Naive thymus-derived CD8-positive, alpha-beta T cell (primary cell): ENCODE measurements around the gene RCOR1. TPM values are rescaled to one million over a fixed set of nuclear protein-coding genes. Genes with fewer than 3 reads are reported as not detected.

Source experiments
- ATAC-seq, 2 donors: fragments of 150-1000 bp; cut with Tn5 transposase in 1 of 2; sonication (Bioruptor Pico), chemical (Tn5 transposase) in 1 of 2; 1 replicate in 1 of 2; 2 replicates in 1 of 2; pipeline ENCODE4 v1.10.0; 2021; ENCODE audit warnings: mild to moderate bottlenecking in 2 of 2, moderate library complexity in 2 of 2
- POLR2A ChIA-PET: fragments of 350-600 bp; sonication (Branson Sonifier 250); formaldehyde crosslinking; loops from one replicate; lab custom pipeline; 2021; ENCODE audit warnings: antibody characterized with exemption; lab: Charles Lee
- DNase-seq, 10 donors: peaks; one replicate each; pipeline versions ENCODE4 v3.0.0 to v3.0.0-alpha.2; 2020 to 2022
- H3K27ac Mint-ChIP-seq, 10 donors: one replicate each; pipeline ENCODE4 v1.8.0; 2020 to 2022; ENCODE audit warnings: mild to moderate bottlenecking in 10 of 10, mixed read lengths in 10 of 10, moderate library complexity in 4 of 10, inconsistent platforms in 1 of 10
- H3K27me3 Mint-ChIP-seq, 5 donors: one replicate each; pipeline ENCODE4 v1.8.0; 2021 to 2022; ENCODE audit warnings: mixed read lengths in 5 of 5
- H3K36me3 Mint-ChIP-seq, 3 donors: one replicate each; pipeline ENCODE4 v1.8.0; 2020 to 2022; ENCODE audit warnings: mixed read lengths in 3 of 3, mild to moderate bottlenecking in 2 of 3, inconsistent platforms in 1 of 3
- H3K4me1 Mint-ChIP-seq, 4 donors: one replicate each; pipeline ENCODE4 v1.8.0; 2021 to 2022; ENCODE audit warnings: mixed read lengths in 4 of 4
- H3K4me3 Mint-ChIP-seq, 10 donors: one replicate each; pipeline ENCODE4 v1.8.0; 2020 to 2022; ENCODE audit warnings: mild to moderate bottlenecking in 10 of 10, mixed read lengths in 10 of 10, moderate library complexity in 6 of 10, inconsistent platforms in 1 of 10
- H3K9me3 Mint-ChIP-seq, 9 donors: one replicate each; pipeline ENCODE4 v1.8.0; 2020 to 2022; ENCODE audit warnings: mixed read lengths in 9 of 9, mild to moderate bottlenecking in 3 of 9, inconsistent platforms in 1 of 9, moderate library complexity in 1 of 9
- polyA plus RNA-seq, 3 donors: library from polyadenylated mRNA; unstranded; fragments of 300-500 nt; fragmentation: Illumina TruSeq; gene quantifications; one replicate each; pipeline ENCODE4 v1.2.3, GENCODE V29; 2021
- total RNA-seq, 8 experiments: library from RNA in 2 of 8; stranded (reverse) in 2 of 8; gene quantifications; one replicate each; pipeline ENCODE4 v1.2.3 and lab custom pipeline; 2021 to 2026

The RCOR1 gene
- total and polyA plus RNA-seq, 5 experiments from 2014 or later: 0.43 to 24.0 (median 1.2) TPM

DNA sequence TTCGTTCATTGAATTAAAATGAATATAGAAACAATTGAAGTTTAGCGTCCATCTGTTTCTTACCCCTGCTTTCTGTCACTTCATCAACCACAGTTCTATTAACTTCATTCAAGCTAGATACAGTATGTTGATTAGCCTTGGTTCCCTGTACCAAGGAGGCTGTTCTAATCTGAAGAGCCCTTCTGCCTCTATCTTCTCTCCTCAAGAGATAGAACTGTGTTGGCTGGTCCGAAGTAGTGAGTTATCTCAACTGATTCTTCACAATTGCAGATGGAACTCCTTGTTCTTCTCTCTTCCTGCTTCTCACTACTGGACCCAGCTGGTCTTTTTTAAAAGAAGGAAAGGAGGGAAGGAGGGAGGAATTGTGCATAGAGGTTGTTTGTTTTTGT, 102.7 kb downstream of the RCOR1 start:
- no peak overlapping the region for H3K27ac Mint-ChIP-seq
- DNase-seq: no peak
- no peak for ATAC-seq
- POLR2A ChIA-PET: interaction anchor here (0.6 to 1.0 kb wide), 3 partner anchors 68 to 220 kb away, joined by 3 to 4 read pairs (median 3); no protein-coding TSS in a partner anchor
- H3K27me3 Mint-ChIP-seq: no peaks in the 10 kb centered on the region
- H3K36me3 Mint-ChIP-seq: no peaks in the 10 kb centered on the region
- H3K4me1 Mint-ChIP-seq: peaks cover 27 to 36% (median 28%) of the 10 kb centered on the region in 4 donors
- no peaks in the 10 kb centered on the region for H3K9me3 Mint-ChIP-seq
- no peak overlapping the region for H3K4me3 Mint-ChIP-seq

DNA sequence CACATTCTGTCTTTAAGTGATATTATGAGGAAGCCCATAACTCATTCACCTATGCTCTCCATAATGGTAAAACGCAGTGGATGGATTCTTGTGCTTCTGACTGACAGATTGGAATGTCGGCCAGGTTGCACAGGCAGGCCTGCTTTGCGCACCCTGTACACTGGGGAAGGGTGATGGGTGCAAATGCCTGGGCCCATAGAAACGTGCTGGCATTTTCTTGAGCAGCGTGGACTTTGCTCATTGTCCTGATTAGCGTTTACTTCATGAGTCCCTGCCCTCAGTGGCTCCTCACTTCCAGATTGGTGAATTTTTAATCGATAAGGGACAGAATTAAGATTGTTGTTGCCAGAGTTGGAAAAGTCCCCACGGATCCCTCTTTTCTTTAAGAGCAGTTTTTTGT, 103.9 kb downstream of the RCOR1 start:
- POLR2A ChIA-PET: no interaction called here
- Mint-ChIP-seq H3K9me3 (no peaks in the 10 kb centered on the region), H3K27ac (peak overlapping the region in 2 of 10 donors; percentile 9 to 23), H3K4me3 (peak overlapping the region in 1 of 10 donors; percentile 31), H3K36me3 (peaks cover 0 to 5% (median 0%) of the 10 kb centered on the region in 3 donors), H3K4me1 (peaks cover 26 to 41% (median 29%) of the 10 kb centered on the region in 4 donors), H3K27me3 (no peaks in the 10 kb centered on the region)
- DNase-seq: no peak
- no peak for ATAC-seq

DNA sequence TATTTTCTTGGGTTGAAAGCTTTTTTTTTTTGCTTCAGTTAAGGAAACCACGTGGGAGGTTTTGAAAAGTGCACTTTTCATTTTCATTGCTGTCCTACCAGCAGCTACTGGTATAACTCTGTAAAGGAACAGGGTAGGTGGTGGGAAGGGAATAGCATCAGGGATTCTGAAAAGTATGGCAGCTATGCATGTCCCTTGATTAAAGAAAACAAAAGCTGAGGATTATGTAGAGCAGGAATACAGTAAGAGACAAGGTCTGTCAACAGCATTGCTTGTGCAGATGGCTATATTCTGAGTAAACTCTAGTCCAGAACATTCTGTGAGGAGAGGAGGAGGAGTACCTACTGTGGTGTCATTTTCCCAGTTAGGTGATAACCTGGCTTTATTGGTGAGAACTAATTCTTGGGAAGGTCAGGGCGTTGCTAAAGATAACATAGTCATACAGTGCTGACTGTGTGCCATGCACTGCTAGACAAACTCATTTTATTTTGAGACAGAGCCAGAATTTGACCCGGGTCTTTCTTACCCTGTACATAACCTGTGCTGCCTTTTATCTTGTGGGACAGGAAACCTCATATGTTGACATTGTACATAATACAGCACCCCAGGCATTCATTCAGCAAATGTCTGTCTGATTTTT, 104.5 kb downstream of the RCOR1 start:
- POLR2A ChIA-PET: no interaction called here
- peaks cover 0 to 11% (median 5%) of the 10 kb centered on the region in 3 donors for H3K36me3 Mint-ChIP-seq
- H3K27ac Mint-ChIP-seq: peak overlapping the region in 4 of 10 donors; percentile 1 to 16 (median 7)
- DNase-seq (peak in 1 of 10 donors; percentile 8), ATAC-seq (peak; percentile 37 to 47)
- no peaks in the 10 kb centered on the region for H3K9me3 Mint-ChIP-seq
- H3K4me3 Mint-ChIP-seq: peak overlapping the region in 4 of 10 donors; percentile 6 to 57 (median 13)
- peaks cover 26 to 41% (median 29%) of the 10 kb centered on the region in 4 donors for H3K4me1 Mint-ChIP-seq
- H3K27me3 Mint-ChIP-seq: no peaks in the 10 kb centered on the region

DNA sequence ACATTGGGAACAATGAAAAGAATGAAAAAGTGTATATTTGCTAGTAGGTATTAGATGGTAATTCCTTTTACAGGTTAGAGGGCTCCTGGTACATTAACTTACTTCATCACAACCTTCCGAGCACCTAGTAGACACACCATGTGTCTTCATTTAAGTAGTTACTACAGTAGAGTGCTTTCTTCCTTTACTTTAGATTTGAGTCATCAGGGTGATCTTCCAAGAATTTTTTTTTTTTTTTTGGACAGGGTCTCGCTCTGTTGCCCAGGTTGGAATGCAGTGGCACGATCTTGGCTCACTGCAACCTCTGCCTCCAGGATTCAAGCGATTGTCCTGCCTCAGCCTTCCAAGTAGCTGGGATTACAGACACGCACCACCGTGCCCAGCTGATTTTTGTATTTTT, 105.1 kb downstream of the RCOR1 start:
- Mint-ChIP-seq H3K4me3 (no peak overlapping the region), H3K27ac (peak overlapping the region in 3 of 10 donors; percentile 1 to 16 (median 12)), H3K9me3 (peaks cover 0 to 1% (median 0%) of the 10 kb centered on the region in 9 donors), H3K36me3 (peaks cover 0 to 15% (median 8%) of the 10 kb centered on the region in 3 donors), H3K27me3 (no peaks in the 10 kb centered on the region), H3K4me1 (peaks cover 26 to 41% (median 29%) of the 10 kb centered on the region in 4 donors)
- ATAC-seq (no peak), DNase-seq (no peak)
- POLR2A ChIA-PET: interaction anchor here (1.0 kb wide), 1 partner anchor 10 kb away, joined by 3 read pairs; no protein-coding TSS in a partner anchor

- ATAC-seq (no peak), DNase-seq (no peak)
- Mint-ChIP-seq H3K36me3 (peaks cover 9 to 24% (median 24%) of the 10 kb centered on the region in 3 donors), H3K27ac (no peak overlapping the region), H3K9me3 (peaks cover 0 to 10% (median 3%) of the 10 kb centered on the region in 9 donors), H3K4me3 (no peak overlapping the region), H3K27me3 (no peaks in the 10 kb centered on the region), H3K4me1 (peaks cover 24 to 41% (median 27%) of the 10 kb centered on the region in 4 donors)
- POLR2A ChIA-PET: no interaction called here
Measured at GRCh38 chr14:102699416-102700110, 107.1 kb downstream of the RCOR1 start.

DNA sequence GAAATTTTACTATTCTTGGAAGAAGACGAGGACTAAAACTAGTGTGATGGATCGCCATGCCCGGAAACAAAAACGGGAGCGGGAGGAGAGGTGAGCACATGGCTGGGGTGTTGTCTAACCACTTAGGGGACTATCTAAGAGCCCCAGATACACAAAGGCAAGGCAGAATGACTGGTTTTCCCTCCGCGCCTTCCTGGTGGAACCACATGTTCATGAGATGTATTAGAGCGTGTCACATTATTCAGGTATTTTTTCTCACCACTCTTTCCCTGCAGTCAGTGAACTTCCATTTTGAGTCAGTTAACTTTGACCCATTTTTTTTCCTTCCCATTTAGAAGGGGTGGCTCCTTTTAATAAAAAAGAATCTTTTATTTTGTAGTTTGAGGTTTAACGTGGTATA, 116.0 kb downstream of the RCOR1 start:
- no peaks in the 10 kb centered on the region for H3K9me3 Mint-ChIP-seq
- H3K27ac Mint-ChIP-seq: peak overlapping the region in 1 of 10 donors; percentile 43
- DNase-seq: no peak
- peaks cover 0 to 41% (median 18%) of the 10 kb centered on the region in 3 donors for H3K36me3 Mint-ChIP-seq
- no peak for ATAC-seq
- POLR2A ChIA-PET: no interaction called here
- no peaks in the 10 kb centered on the region for H3K4me1 Mint-ChIP-seq
- H3K27me3 Mint-ChIP-seq: no peaks in the 10 kb centered on the region
- no peak overlapping the region for H3K4me3 Mint-ChIP-seq

GRCh38 chr14:102711207-102711606, 118.8 kb downstream of the RCOR1 start:
- H3K27me3 Mint-ChIP-seq: no peaks in the 10 kb centered on the region
- DNase-seq: no peak
- no peaks in the 10 kb centered on the region for H3K9me3 Mint-ChIP-seq
- H3K4me3 Mint-ChIP-seq: no peak overlapping the region
- POLR2A ChIA-PET: no interaction called here
- peaks cover 0 to 5% (median 0%) of the 10 kb centered on the region in 4 donors for H3K4me1 Mint-ChIP-seq
- no peak overlapping the region for H3K27ac Mint-ChIP-seq
- peaks cover 0 to 66% (median 9%) of the 10 kb centered on the region in 3 donors for H3K36me3 Mint-ChIP-seq
- ATAC-seq: no peak

DNA sequence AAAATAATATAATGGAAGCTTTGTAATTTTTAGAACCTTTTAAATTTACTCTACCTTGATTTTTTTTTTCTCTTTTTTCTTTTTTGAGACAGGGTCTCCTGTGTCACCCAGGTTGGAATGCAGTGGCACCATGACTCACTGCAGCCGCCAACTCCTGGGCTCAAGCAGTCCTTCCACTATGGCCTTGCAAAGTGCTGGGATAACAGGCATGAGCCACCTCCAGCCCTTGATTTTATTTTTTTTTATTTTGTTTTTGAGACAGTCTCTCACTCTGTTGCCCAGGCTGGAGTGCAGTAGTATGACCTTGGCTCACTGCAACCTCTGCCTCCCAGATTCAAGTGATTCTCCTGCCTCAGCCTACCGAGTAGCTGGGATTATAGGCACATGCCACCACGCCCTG, 119.5 kb downstream of the RCOR1 start:
- peaks cover 0 to 8% (median under 1%) of the 10 kb centered on the region in 4 donors for H3K4me1 Mint-ChIP-seq

GRCh38 chr14:102717276-102717675, 124.8 kb downstream of the RCOR1 start:
- DNase-seq (no peak), ATAC-seq (peak in 1 of 2 donors; percentile 45)
- POLR2A ChIA-PET: no interaction called here
- peaks cover 5 to 16% (median 9%) of the 10 kb centered on the region in 4 donors for H3K4me1 Mint-ChIP-seq
- H3K4me3 Mint-ChIP-seq: no peak overlapping the region
- peak overlapping the region in 4 of 10 donors; percentile 17 to 84 (median 50) for H3K27ac Mint-ChIP-seq
- H3K9me3 Mint-ChIP-seq: no peaks in the 10 kb centered on the region
- H3K36me3 Mint-ChIP-seq: peaks cover 4 to 80% (median 18%) of the 10 kb centered on the region in 3 donors
- no peaks in the 10 kb centered on the region for H3K27me3 Mint-ChIP-seq

More for the DNA sequence above, 119.5 kb downstream of the RCOR1 start:
- Mint-ChIP-seq H3K36me3 (peaks cover 0 to 70% (median 9%) of the 10 kb centered on the region in 3 donors), H3K27ac (peak overlapping the region in 2 of 10 donors; percentile 20 to 36), H3K27me3 (no peaks in the 10 kb centered on the region), H3K4me3 (no peak overlapping the region), H3K9me3 (no peaks in the 10 kb centered on the region)
- no peak for DNase-seq
- POLR2A ChIA-PET: no interaction called here
- no peak for ATAC-seq

- POLR2A ChIA-PET: interaction anchor here (0.9 kb wide), 1 partner anchor 198 kb away, joined by 3 read pairs; no protein-coding TSS in a partner anchor
- Mint-ChIP-seq H3K27me3 (no peaks in the 10 kb centered on the region), H3K4me1 (peaks cover 0 to 5% (median 1%) of the 10 kb centered on the region in 4 donors), H3K9me3 (no peaks in the 10 kb centered on the region), H3K36me3 (peaks cover 6 to 90% (median 32%) of the 10 kb centered on the region in 3 donors), H3K27ac (peak overlapping the region in 2 of 10 donors; percentile 3 to 39), H3K4me3 (no peak overlapping the region)
- ATAC-seq (no peak), DNase-seq (no peak)
Measured at GRCh38 chr14:102722646-102723045, 130.2 kb downstream of the RCOR1 start.

GRCh38 chr14:102723650-102724049, 131.2 kb downstream of the RCOR1 start:
- peaks cover 0 to 1% (median 0%) of the 10 kb centered on the region in 4 donors for H3K4me1 Mint-ChIP-seq
- no peak for ATAC-seq
- H3K4me3 Mint-ChIP-seq: no peak overlapping the region
- H3K9me3 Mint-ChIP-seq: no peaks in the 10 kb centered on the region
- H3K27ac Mint-ChIP-seq: no peak overlapping the region
- peaks cover 5 to 88% (median 32%) of the 10 kb centered on the region in 3 donors for H3K36me3 Mint-ChIP-seq
- POLR2A ChIA-PET: no interaction called here
- DNase-seq: no peak
- H3K27me3 Mint-ChIP-seq: no peaks in the 10 kb centered on the region

GRCh38 chr14:102726191-102726949, 133.9 kb downstream of the RCOR1 start:
- no peaks in the 10 kb centered on the region for H3K27me3 Mint-ChIP-seq
- H3K36me3 Mint-ChIP-seq: peaks cover 5 to 88% (median 23%) of the 10 kb centered on the region in 3 donors
- no peak for ATAC-seq
- peaks cover 0 to 1% (median 0%) of the 10 kb centered on the region in 4 donors for H3K4me1 Mint-ChIP-seq
- no peaks in the 10 kb centered on the region for H3K9me3 Mint-ChIP-seq
- peak overlapping the region in 2 of 10 donors; percentile 41 to 68 for H3K27ac Mint-ChIP-seq
- POLR2A ChIA-PET: interaction anchor here (0.6 kb wide), 1 partner anchor 249 kb away, joined by 4 read pairs; no protein-coding TSS in a partner anchor
- no peak for DNase-seq
- H3K4me3 Mint-ChIP-seq: no peak overlapping the region
